Psoas muscle (tissue), 8 donors: Measurements from ENCODE around the gene LRRC18. TPM values are rescaled to one million over a fixed set of nuclear protein-coding genes. Genes with fewer than 3 reads are reported as not detected.

Experiments
- ATAC-seq, 4 donors: fragments of 200-7000 bp; cut with Tn5 transposase; one replicate each; pipeline ENCODE4 v1.9.1; 2020; ENCODE audit warnings: moderate library complexity in 3 of 4, mild to moderate bottlenecking in 2 of 4
- DNase-seq, 2 donors: peaks; one replicate each; pipeline ENCODE4 v3.0.0-alpha.2; 2020
- H3K27ac ChIP-seq: fragments of 200-600 bp; one replicate; pipeline ENCODE4 v1.8.0; 2022
- H3K27me3 ChIP-seq, 3 donors: fragments of 200-600 bp in 1 of 3; one replicate each; pipeline versions ENCODE4 v1.6.1 to v1.8.0; 2013 to 2022; ENCODE audit warnings: low read length in 2 of 3, mild to moderate bottlenecking in 2 of 3, moderate library complexity in 1 of 3; ENCODE audit not compliant: insufficient read depth in 3 of 3
- H3K36me3 ChIP-seq, 2 donors: fragments of 200-600 bp in 1 of 2; one replicate each; pipeline versions ENCODE4 v1.6.1 to v1.8.0; 2013 to 2022; ENCODE audit warnings: low read depth in 1 of 2, mild to moderate bottlenecking in 1 of 2, moderate library complexity in 1 of 2; ENCODE audit not compliant: insufficient read depth in 1 of 2
- H3K4me1 ChIP-seq: fragments of 200-600 bp; one replicate; pipeline ENCODE4 v1.8.0; 2022
- H3K4me3 ChIP-seq: fragments of 200-600 bp; one replicate; pipeline ENCODE4 v1.8.0; 2022; ENCODE audit warnings: mild to moderate bottlenecking
- H3K9me3 ChIP-seq: fragments of 200-600 bp; one replicate; pipeline ENCODE4 v1.8.0; 2022
- WGBS, 3 donors: extraction: QIAGEN DNeasy Blood & Tissue Kit; methylation state at CpG; one replicate each; pipeline versions ENCODE4 v1.1.6 to v1.1.7; 2013; 5-methylcytosine and 5-hydroxymethylcytosine counted together
- intact Hi-C, 2 donors: fragments of 100-400 bp; cut with DNase I; formaldehyde crosslinking; loops; one replicate each; pipeline versions ENCODE4 v1.11.0 to v1.14.2; 2022
- polyA plus RNA-seq, 3 donors: library from polyadenylated mRNA; stranded (reverse); fragments of 200-250 nt; gene quantifications; one replicate each; pipeline ENCODE4 v1.2.3, GENCODE V29; 2013
- total RNA-seq, 4 donors: library from RNA; stranded (reverse); fragmentation: NEBNext Ultra II Directional in 2 of 4; extraction: Animal tissue kit (Norgen Biotek cat#: 25700) in 2 of 4; gene quantifications; one replicate each; pipeline versions ENCODE4 v1.2.1 to v1.2.4, GENCODE V29; 2021 to 2023
- TF ChIP-seq, protein P1 (sequence below): fragments of 200-600 bp; IDR thresholded peaks from one replicate; pipeline ENCODE4 v1.8.0; 2022; ENCODE audit warnings: antibody characterized with exemption
- donor health status: healthy with polysubstance abuse.
- donor health status: DM: no; HTN: no; CAD: no; lungs with moderate emphysema.
- donor health status: Bipolar disorder and iron deficiency.
- donor health status: healthy.
- donor health status: DM: yes; HTN: yes; CAD: no.
- donor health status: DM: no; HTN: no; CAD: no.
- donor health status: DM: no; HTN: no; CAD: no.
- donor health status: DM: yes; HTN: yes; CAD: no.

The LRRC18 gene
- total and polyA plus RNA-seq, 7 donors = not detected

DNA sequence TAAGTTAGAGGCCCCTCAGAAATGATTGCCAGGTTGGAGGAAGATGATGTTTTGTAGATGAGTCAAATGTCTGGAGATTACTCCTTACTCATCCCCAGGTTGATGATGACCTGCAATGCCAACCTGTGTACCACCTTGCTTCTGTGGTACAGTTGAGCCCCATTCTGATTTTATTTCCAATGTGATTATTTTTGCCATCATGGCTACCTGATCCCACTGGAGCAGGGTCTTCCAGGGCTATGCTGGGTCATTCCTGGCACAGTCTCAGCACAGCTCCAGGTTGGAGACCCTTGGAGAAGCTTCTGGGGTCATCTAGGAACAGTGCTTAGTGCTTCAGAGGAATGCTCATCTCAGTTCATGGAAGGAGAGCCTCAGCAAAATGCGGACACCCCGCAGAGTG, 34.3 kb downstream of the LRRC18 start:
- Histone ChIP-seq H3K27me3 (peaks cover 0 to 3% (median 0%) of the 10 kb centered on the region in 3 donors), H3K36me3 (no peaks in the 10 kb centered on the region), H3K4me1 (no peaks in the 10 kb centered on the region), H3K27ac (no peak overlapping the region), H3K4me3 (no peak overlapping the region), H3K9me3 (no peaks in the 10 kb centered on the region)
- TF ChIP-seq, protein P1, sequence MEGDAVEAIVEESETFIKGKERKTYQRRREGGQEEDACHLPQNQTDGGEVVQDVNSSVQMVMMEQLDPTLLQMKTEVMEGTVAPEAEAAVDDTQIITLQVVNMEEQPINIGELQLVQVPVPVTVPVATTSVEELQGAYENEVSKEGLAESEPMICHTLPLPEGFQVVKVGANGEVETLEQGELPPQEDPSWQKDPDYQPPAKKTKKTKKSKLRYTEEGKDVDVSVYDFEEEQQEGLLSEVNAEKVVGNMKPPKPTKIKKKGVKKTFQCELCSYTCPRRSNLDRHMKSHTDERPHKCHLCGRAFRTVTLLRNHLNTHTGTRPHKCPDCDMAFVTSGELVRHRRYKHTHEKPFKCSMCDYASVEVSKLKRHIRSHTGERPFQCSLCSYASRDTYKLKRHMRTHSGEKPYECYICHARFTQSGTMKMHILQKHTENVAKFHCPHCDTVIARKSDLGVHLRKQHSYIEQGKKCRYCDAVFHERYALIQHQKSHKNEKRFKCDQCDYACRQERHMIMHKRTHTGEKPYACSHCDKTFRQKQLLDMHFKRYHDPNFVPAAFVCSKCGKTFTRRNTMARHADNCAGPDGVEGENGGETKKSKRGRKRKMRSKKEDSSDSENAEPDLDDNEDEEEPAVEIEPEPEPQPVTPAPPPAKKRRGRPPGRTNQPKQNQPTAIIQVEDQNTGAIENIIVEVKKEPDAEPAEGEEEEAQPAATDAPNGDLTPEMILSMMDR = no peak
- 97 to 98% (median 97%) methylated on average over 2 of the region's 2 CpGs for WGBS, 3 donors
- DNase-seq (no peak), ATAC-seq (no peak)
- intact Hi-C loops = no loop called here

GRCh38 chr10:48904861-48905260, 34.8 kb downstream of the LRRC18 start:
- no peak overlapping the region for H3K4me3 ChIP-seq
- H3K27ac ChIP-seq = no peak overlapping the region
- peaks cover 0 to 3% (median 0%) of the 10 kb centered on the region in 3 donors for H3K27me3 ChIP-seq
- DNase-seq (no peak), ATAC-seq (no peak)
- no peaks in the 10 kb centered on the region for H3K4me1 ChIP-seq
- H3K9me3 ChIP-seq = no peaks in the 10 kb centered on the region
- H3K36me3 ChIP-seq = no peaks in the 10 kb centered on the region
- TF ChIP-seq, protein P1 = no peak
- intact Hi-C loops = no loop called here
- WGBS, 3 donors = 41 to 69% (median 50%) methylated on average over 2 of the region's 2 CpGs

DNA sequence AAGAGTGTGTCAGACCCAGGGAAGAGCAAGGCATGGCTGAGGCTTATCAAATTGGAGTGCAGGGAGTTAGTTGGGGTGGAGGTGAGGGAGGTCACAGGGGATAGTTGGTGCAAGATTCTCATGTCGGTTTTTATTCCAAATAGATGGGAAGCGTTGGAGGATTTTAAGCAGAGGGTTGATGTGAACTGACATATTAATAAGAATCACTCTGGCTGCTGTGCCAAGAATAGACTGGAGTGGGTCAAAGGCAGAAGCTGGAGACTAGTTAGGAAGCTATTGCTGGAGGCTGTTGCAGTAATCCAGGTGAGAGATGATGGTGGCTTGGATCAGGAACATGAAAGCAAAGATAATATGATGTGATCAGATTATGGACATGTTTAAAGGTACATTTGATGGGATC, 36.5 kb downstream of the LRRC18 start:
- WGBS, 3 donors = 85 to 92% (median 89%) methylated on average over 2 of the region's 2 CpGs
- Histone ChIP-seq H3K36me3 (no peaks in the 10 kb centered on the region), H3K4me1 (no peaks in the 10 kb centered on the region), H3K4me3 (no peak overlapping the region), H3K27me3 (peaks cover 0 to 3% (median 0%) of the 10 kb centered on the region in 3 donors), H3K27ac (no peak overlapping the region), H3K9me3 (no peaks in the 10 kb centered on the region)
- TF ChIP-seq, protein P1 = no peak
- intact Hi-C loops = no loop called here
- DNase-seq (no peak), ATAC-seq (no peak)

DNA sequence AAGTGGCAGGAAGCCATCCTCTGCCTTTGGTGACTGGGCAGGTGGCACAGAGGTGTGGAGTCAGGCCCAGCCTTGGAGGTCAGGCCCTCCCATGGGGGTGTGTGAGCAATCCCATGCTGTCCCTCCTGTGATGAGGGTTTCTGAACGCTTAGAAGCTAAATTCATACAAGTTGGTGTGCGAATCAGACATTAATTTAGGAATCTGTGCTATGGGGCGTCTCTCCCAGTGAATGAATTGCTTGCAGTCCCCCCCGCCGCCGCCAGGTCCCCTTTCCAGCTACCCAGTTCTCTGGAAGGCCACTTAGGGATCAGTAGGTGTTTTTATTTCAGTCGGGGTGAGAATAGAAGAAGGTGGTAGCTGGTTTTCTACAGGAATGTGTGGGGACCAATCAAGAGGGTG, 37.5 kb downstream of the LRRC18 start:
- Histone ChIP-seq H3K4me1 (no peaks in the 10 kb centered on the region), H3K36me3 (no peaks in the 10 kb centered on the region), H3K4me3 (no peak overlapping the region), H3K27me3 (peaks cover 0 to 6% (median 0%) of the 10 kb centered on the region in 3 donors), H3K9me3 (no peaks in the 10 kb centered on the region), H3K27ac (no peak overlapping the region)
- WGBS, 3 donors = 91 to 97% (median 93%) methylated on average over 7 of the region's 7 CpGs
- intact Hi-C loops = no loop called here
- DNase-seq = no peak
- TF ChIP-seq, protein P1 = no peak
- ATAC-seq = no peak

GRCh38 chr10:48901319-48901718, 38.3 kb downstream of the LRRC18 start:
- WGBS, 3 donors = 70 to 81% (median 76%) methylated on average over 5 of the region's 5 CpGs

More at GRCh38 chr10:48901319-48901718, 38.3 kb downstream of the LRRC18 start:
- Histone ChIP-seq H3K36me3 (no peaks in the 10 kb centered on the region), H3K4me1 (no peaks in the 10 kb centered on the region), H3K9me3 (no peaks in the 10 kb centered on the region), H3K4me3 (no peak overlapping the region), H3K27ac (no peak overlapping the region), H3K27me3 (peaks cover 0 to 6% (median 0%) of the 10 kb centered on the region in 3 donors)
- intact Hi-C loops = no loop called here
- DNase-seq (no peak), ATAC-seq (no peak)
- TF ChIP-seq, protein P1 = no peak
